IMR-90 (cell line): Measurements from ENCODE around the gene HES4. TPM values are rescaled to one million over a fixed set of nuclear protein-coding genes. Genes with fewer than 3 reads are reported as not detected.
"Not testable (repeated sequence)": the region's sequence is repeated elsewhere in the genome, so short reads cannot be mapped to it uniquely, and the experiment has no call there.

Experiments used
- ATAC-seq: fragments of 200-7000 bp; cut with Tn5 transposase; 2 replicates; pipeline ENCODE4 v1.9.1; 2020; ENCODE audit warnings: low read depth, mild to moderate bottlenecking, moderate library complexity
- BruUV-seq: library from RNA; stranded (reverse); fragments of 400-500 nt; replicated peaks from 2 replicates; lab custom pipeline; 2021; lab: Mats Ljungman, UMichigan
- CTCF ChIA-PET: fragments of 300-600 bp; formaldehyde crosslinking; extraction: SDS; loops from one replicate; lab custom pipeline; 2021; ENCODE audit warnings: antibody characterized with exemption; lab: Yijun Ruan, JAX
- POLR2A ChIA-PET: fragments of 300-600 bp; sonication (Branson Sonifier 250); formaldehyde crosslinking; loops from one replicate; lab custom pipeline; 2022; ENCODE audit warnings: antibody characterized with exemption; ENCODE audit not compliant: unreplicated experiment; lab: Charles Lee
- DNase-seq: peaks from one replicate; pipeline ENCODE4 v3.0.0; 2013
- H2AFZ ChIP-seq: replicated peaks from 2 replicates; pipeline ENCODE3; 2013; ENCODE audit warnings: low read length, mild to moderate bottlenecking; ENCODE audit not compliant: poor library complexity
- H2AK5ac ChIP-seq: 2 replicates; pipeline ENCODE4 v1.6.1; 2013; ENCODE audit warnings: low read depth, low read length, inconsistent platforms
- H2AK9ac ChIP-seq: replicated peaks from 2 replicates; pipeline ENCODE3; 2013; ENCODE audit warnings: mild to moderate bottlenecking, low read depth, low read length, moderate library complexity; ENCODE audit not compliant: poor library complexity
- H2BK120ac ChIP-seq: 2 replicates; pipeline ENCODE4 v1.6.1; 2013; ENCODE audit warnings: low read depth, low read length, inconsistent platforms
- H2BK15ac ChIP-seq: 3 replicates; pipeline ENCODE4 v1.6.1; 2013; ENCODE audit warnings: low read depth, low read length, inconsistent platforms
- H2BK20ac ChIP-seq: 2 replicates; pipeline ENCODE4 v1.6.1; 2013; ENCODE audit warnings: low read depth, mild to moderate bottlenecking, inconsistent platforms, low read length, moderate library complexity
- H2BK5ac ChIP-seq: 2 replicates; pipeline ENCODE4 v1.6.1; 2013; ENCODE audit warnings: mild to moderate bottlenecking, low read depth, low read length, inconsistent platforms; ENCODE audit not compliant: poor library complexity, severe bottlenecking
- H3K14ac ChIP-seq: replicated peaks from 2 replicates; pipeline ENCODE4 v1.6.1; 2013; ENCODE audit warnings: low read depth, low read length, inconsistent platforms
- H3K18ac ChIP-seq: 2 replicates; pipeline ENCODE4 v1.6.1; 2013; ENCODE audit warnings: low read depth, low read length, control low read depth
- H3K23ac ChIP-seq: 2 replicates; pipeline ENCODE4 v1.6.1; 2013; ENCODE audit warnings: low read depth, low read length, inconsistent platforms
- H3K27ac ChIP-seq: 2 replicates; pipeline ENCODE4 v1.5.1; 2013; ENCODE audit warnings: mild to moderate bottlenecking, control low read depth, low read length; ENCODE audit not compliant: insufficient read depth
- H3K27me3 ChIP-seq: 2 replicates; pipeline ENCODE4 v1.6.1; 2013; ENCODE audit warnings: low read length; ENCODE audit not compliant: control insufficient read depth, insufficient read depth
- H3K36me3 ChIP-seq: 2 replicates; pipeline ENCODE4 v1.6.1; 2013; ENCODE audit warnings: low read length, mixed read lengths; ENCODE audit not compliant: control insufficient read depth, insufficient read depth
- H3K4ac ChIP-seq: 2 replicates; pipeline ENCODE4 v1.6.1; 2013; ENCODE audit warnings: low read depth, low read length, inconsistent platforms
- H3K4me1 ChIP-seq: 2 replicates; pipeline ENCODE4 v1.6.1; 2013; ENCODE audit warnings: low read length, mixed read lengths; ENCODE audit not compliant: control insufficient read depth, insufficient read depth
- H3K4me2 ChIP-seq: 2 replicates; pipeline ENCODE4 v1.6.1; 2013; ENCODE audit warnings: low read depth, mild to moderate bottlenecking, control low read depth, low read length, moderate library complexity
- H3K4me3 ChIP-seq: 2 replicates; pipeline ENCODE4 v1.5.1; 2013; ENCODE audit warnings: low read depth, mild to moderate bottlenecking, control low read depth, low read length, moderate library complexity; ENCODE audit not compliant: insufficient read depth
- H3K56ac ChIP-seq: 2 replicates; pipeline ENCODE4 v1.6.1; 2013; ENCODE audit warnings: low read length, inconsistent platforms; ENCODE audit not compliant: insufficient read depth; ENCODE audit errors: extremely low read depth
- H3K79me1 ChIP-seq, 2 experiments: 2 replicates each; pipeline ENCODE4 v1.6.1; 2013; ENCODE audit warnings: low read length in 2 of 2, inconsistent platforms in 1 of 2, low read depth in 1 of 2
- H3K9ac ChIP-seq: 2 replicates; pipeline ENCODE4 v1.6.1; 2013; ENCODE audit warnings: low read depth, low read length, control low read depth
- H3K9me1 ChIP-seq: 2 replicates; pipeline ENCODE4 v1.6.1; 2013; ENCODE audit warnings: low read length, inconsistent platforms; ENCODE audit not compliant: insufficient read depth
- H3K9me3 ChIP-seq: 2 replicates; pipeline ENCODE4 v1.6.1; 2013; ENCODE audit warnings: low read length; ENCODE audit not compliant: control insufficient read depth, insufficient read depth
- H4K20me1 ChIP-seq: 2 replicates; pipeline ENCODE4 v1.6.1; 2013; ENCODE audit warnings: low read length, inconsistent platforms; ENCODE audit not compliant: insufficient read depth
- H4K5ac ChIP-seq: 2 replicates; pipeline ENCODE4 v1.6.1; 2013; ENCODE audit warnings: mild to moderate bottlenecking, low read depth, low read length, control low read depth
- H4K8ac ChIP-seq, 2 experiments: 2 replicates each; pipeline ENCODE4 v1.6.1; 2013; ENCODE audit warnings: low read depth in 2 of 2, low read length in 2 of 2, control low read depth in 1 of 2, inconsistent platforms in 1 of 2
- H4K91ac ChIP-seq: 2 replicates; pipeline ENCODE4 v1.6.1; 2013; ENCODE audit warnings: low read depth, low read length, inconsistent platforms; ENCODE audit not compliant: insufficient read depth
- WGBS, 2 experiments: methylation state at CpG; one replicate each; pipeline versions ENCODE4 v1.1.5 to v1.1.7; 2013; ENCODE audit warnings: missing lambda C conversion rate in 2 of 2; ENCODE audit not compliant: insufficient read length in 1 of 2; ENCODE audit errors: extremely low coverage in 2 of 2; 5-methylcytosine and 5-hydroxymethylcytosine counted together
- dilution Hi-C: fragments of 300-500 bp; cut with HindIII; formaldehyde crosslinking; loops from one replicate; pipeline ENCODE4 v1.14.3; 2018; ENCODE audit warnings: low sequenced_read_pairs; ENCODE audit not compliant: unreplicated experiment
- in situ Hi-C: fragments of 300-500 bp; cut with MboI; formaldehyde crosslinking; loops from 3 replicates; pipeline ENCODE4 v1.14.3; 2019; ENCODE audit warnings: low sequenced_read_pairs, inconsistent platforms, mixed read lengths
- intact Hi-C: fragments of 100-400 bp; cut with micrococcal nuclease; formaldehyde crosslinking; loops from 2 replicates; pipeline ENCODE4 v1.10.0; 2022
- polyA plus RNA-seq, 3 experiments: library from polyadenylated mRNA; depleted of rRNA; stranded (reverse); fragments of >200 nt; gene quantifications; 2 replicates each; pipeline ENCODE4 v1.2.3, GENCODE V29; 2012; ENCODE audit warnings: low replicate concordance in 1 of 3
- total RNA-seq: library from RNA; depleted of rRNA; stranded (reverse); fragments of >200 nt; gene quantifications from 2 replicates; pipeline ENCODE4 v1.2.3, GENCODE V29; 2012
- TF ChIP-seq, protein P1 (sequence below): fragments of 150-350 bp; IDR thresholded peaks from 2 replicates; pipeline ENCODE4 v1.6.1; 2017; ENCODE audit warnings: mild to moderate bottlenecking, antibody characterized with exemption, low read length, low read depth

The HES4 gene
- total and polyA plus RNA-seq, 2 of the 4 experiments (the other 2 are of a cell fraction) = 1.4 to 11.7 TPM

DNA sequence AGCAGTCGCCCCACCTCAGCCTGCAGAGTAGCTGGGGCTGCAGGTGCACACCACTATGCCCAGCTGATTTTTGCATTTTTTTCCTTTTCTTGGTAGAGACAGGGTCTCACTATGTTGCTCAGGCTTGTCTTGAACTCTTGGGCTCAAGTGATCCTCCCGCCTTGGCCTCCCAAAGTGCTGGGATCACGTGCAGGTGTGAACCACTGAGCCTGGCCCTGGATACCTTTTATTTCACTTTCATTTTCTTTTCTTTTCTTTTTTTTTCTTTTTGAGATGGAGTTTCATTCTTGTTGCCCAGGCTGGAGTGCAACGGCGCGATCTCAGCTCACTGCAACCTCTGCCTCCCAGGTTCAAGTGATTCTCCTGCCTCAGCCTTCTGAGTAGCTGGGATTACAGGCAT is 8.6 kb downstream of the HES4 start:
- H2AK9ac ChIP-seq, H2AFZ ChIP-seq, H3K4me1 ChIP-seq, H3K9me1 ChIP-seq, H2BK5ac ChIP-seq, H4K20me1 ChIP-seq, H3K79me1 ChIP-seq, DNase-seq, H3K23ac ChIP-seq, dilution Hi-C loops, H3K56ac ChIP-seq, H2BK15ac ChIP-seq, BruUV-seq, H3K4me3 ChIP-seq, H4K5ac ChIP-seq, H3K9ac ChIP-seq, ATAC-seq, H3K4me2 ChIP-seq, H3K27me3 ChIP-seq, H2AK5ac ChIP-seq, in situ Hi-C loops, H3K14ac ChIP-seq, H3K36me3 ChIP-seq, H3K27ac ChIP-seq, H2BK20ac ChIP-seq, H2BK120ac ChIP-seq, H4K8ac ChIP-seq, H4K91ac ChIP-seq, POLR2A ChIA-PET, H3K4ac ChIP-seq, H3K18ac ChIP-seq, intact Hi-C loops: not testable (repeated sequence)
- CTCF ChIA-PET = interaction anchor here (1.2 kb wide), 1 partner anchor 28 kb away, joined by 3 read pairs; no protein-coding TSS in a partner anchor
- 71% methylated on average over 3 of the region's 6 CpGs; no CpG with 5 or more reads in 1 of the 2 experiments for WGBS, 2 experiments
- H3K9me3 ChIP-seq = peaks cover 10% of the 10 kb centered on the region
- TF ChIP-seq, protein P1, sequence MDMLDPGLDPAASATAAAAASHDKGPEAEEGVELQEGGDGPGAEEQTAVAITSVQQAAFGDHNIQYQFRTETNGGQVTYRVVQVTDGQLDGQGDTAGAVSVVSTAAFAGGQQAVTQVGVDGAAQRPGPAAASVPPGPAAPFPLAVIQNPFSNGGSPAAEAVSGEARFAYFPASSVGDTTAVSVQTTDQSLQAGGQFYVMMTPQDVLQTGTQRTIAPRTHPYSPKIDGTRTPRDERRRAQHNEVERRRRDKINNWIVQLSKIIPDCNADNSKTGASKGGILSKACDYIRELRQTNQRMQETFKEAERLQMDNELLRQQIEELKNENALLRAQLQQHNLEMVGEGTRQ = 0 out of 2 replicates have a peak, but pooled peaks have one; percentile 4

DNA sequence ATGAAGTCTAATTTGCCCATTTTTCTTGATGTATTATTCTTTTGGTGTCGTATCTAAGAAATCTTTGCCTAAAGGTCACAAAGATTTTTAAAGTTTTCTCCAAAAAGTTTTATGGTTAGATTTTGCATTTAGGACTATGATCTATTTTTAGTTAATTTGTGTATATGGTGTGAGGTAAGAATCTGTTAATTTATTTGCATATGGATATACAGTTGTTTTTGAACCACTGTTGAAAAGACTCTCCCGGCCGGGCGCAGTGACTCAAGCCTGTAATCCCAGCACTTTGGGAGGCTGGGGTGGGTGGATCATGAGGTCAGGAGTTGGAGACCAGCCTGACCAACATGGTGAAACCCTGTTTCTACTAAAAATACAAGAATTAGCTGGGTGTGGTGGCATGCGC is 11.8 kb downstream of the HES4 start:
- H3K4me1 ChIP-seq, H3K27ac ChIP-seq, H3K56ac ChIP-seq, BruUV-seq, H2AK5ac ChIP-seq, H2BK120ac ChIP-seq, H3K79me1 ChIP-seq, H3K9ac ChIP-seq, CTCF ChIA-PET, POLR2A ChIA-PET, H2AK9ac ChIP-seq, ATAC-seq, H4K91ac ChIP-seq, H3K14ac ChIP-seq, DNase-seq, H2BK20ac ChIP-seq, H2BK15ac ChIP-seq, H3K18ac ChIP-seq, H3K4me3 ChIP-seq, H3K9me1 ChIP-seq, H3K4ac ChIP-seq, H2BK5ac ChIP-seq, H4K20me1 ChIP-seq, H3K4me2 ChIP-seq, H2AFZ ChIP-seq, H4K8ac ChIP-seq, in situ Hi-C loops, H3K23ac ChIP-seq, intact Hi-C loops, H3K27me3 ChIP-seq, H3K36me3 ChIP-seq, H4K5ac ChIP-seq, dilution Hi-C loops: not testable (repeated sequence)
- whole genome bisulfite sequencing, 2 experiments = 87% methylated on average over 3 of the region's 5 CpGs; no CpG with 5 or more reads in 1 of the 2 experiments
- H3K9me3 ChIP-seq = peaks cover 10% of the 10 kb centered on the region
